HG03045 (cell line): ENCODE data around the gene ELANE.

Experiments
- ATAC-seq: cut with Tn5 transposase; IDR thresholded peaks from one replicate; pipeline ENCODE4 v1.9.1; 2021; ENCODE audit warnings: mild to moderate bottlenecking, moderate library complexity; ENCODE audit not compliant: unreplicated experiment

ELANE gene

GRCh38 chr19:861141-861755, 9.1 kb downstream of the ELANE start:
- ATAC-seq, result no peak

GRCh38 chr19:861756-862580, 9.9 kb downstream of the ELANE start:
- ATAC-seq, result no peak

GRCh38 chr19:862581-863314, 10.6 kb downstream of the ELANE start:
- no peak for ATAC-seq

- ATAC-seq, result no peak
Measured at GRCh38 chr19:863315-863620, 11.2 kb downstream of the ELANE start.

- ATAC-seq, result no peak
Measured at GRCh38 chr19:866769-867300, 14.7 kb downstream of the ELANE start.

GRCh38 chr19:867301-867793, 15.2 kb downstream of the ELANE start:
- ATAC-seq, result no peak

- ATAC-seq, result no peak
Measured at GRCh38 chr19:867855-868457, 15.9 kb downstream of the ELANE start.

- no peak for ATAC-seq
Measured at GRCh38 chr19:868458-869244, 16.5 kb downstream of the ELANE start.

GRCh38 chr19:869245-870177, 17.4 kb downstream of the ELANE start:
- no peak for ATAC-seq

- ATAC-seq, result no peak
Measured at GRCh38 chr19:870314-870713, 18.2 kb downstream of the ELANE start.

- ATAC-seq, result no peak
Measured at GRCh38 chr19:870963-871401, 18.9 kb downstream of the ELANE start.

- ATAC-seq, result no peak
Measured at GRCh38 chr19:871446-872265, 19.6 kb downstream of the ELANE start.

GRCh38 chr19:872266-872951, 20.3 kb downstream of the ELANE start:
- ATAC-seq, result no peak

GRCh38 chr19:873084-873483, 21.0 kb downstream of the ELANE start:
- no peak for ATAC-seq

GRCh38 chr19:873561-874041, 21.5 kb downstream of the ELANE start:
- ATAC-seq, result no peak

- no peak for ATAC-seq
Measured at GRCh38 chr19:875265-875879, 23.3 kb downstream of the ELANE start.

GRCh38 chr19:876089-876488, 24.0 kb downstream of the ELANE start:
- no peak for ATAC-seq
